Mesenchymal stem cell (in vitro differentiated cells and primary cell): ENCODE results near the gene RNF114. TPM values are rescaled to one million over a fixed set of nuclear protein-coding genes. Genes with fewer than 3 reads are reported as not detected.

Source experiments
- small RNA-seq: library from polyadenylated mRNA; stranded (forward); fragments of <200 nt; extraction: miRNeasy Mini kit (QIAGEN cat#:217004); gene quantifications from one replicate; pipeline ENCODE3, GENCODE V24; 2013; ENCODE audit warnings: low read depth

The RNF114 gene

Small RNAs within 50 kb of the gene (small RNA-seq; reads per million reads assigned to genes)
- gene RF00017, result not detected
- not detected for gene RF00019
- not detected for gene RNU6-147P
